Vein endothelial cell (primary cell): ENCODE data around the gene TMA7. TPM values are rescaled to one million over a fixed set of nuclear protein-coding genes. Genes with fewer than 3 reads are reported as not detected.

Experiments
- total RNA-seq: library from RNA; depleted of rRNA; stranded (reverse); fragments of >200 nt; gene quantifications from 2 replicates; pipeline ENCODE4 v1.2.3, GENCODE V29; 2012

TMA7 gene
- 200 and 203 TPM in 2 replicates for total RNA-seq

GRCh38 chr3:48439820-48440589 is at the start of gene TMA7, which contains the start of gene CCDC51:
TSS of gene TMA7 (plus strand) at chr3:48440257. CDS start at chr3:48440297, 40 bp downstream.
TSS of gene CCDC51 (minus strand) at chr3:48440119. CDS start at chr3:48435128, 4,991 bp downstream.

GRCh38 chr3:48429960-48430707 is 9.9 kb upstream of the TMA7 start, which contains the start of gene PLXNB1:
TSS of gene PLXNB1 (minus strand) at chr3:48430086. CDS start at chr3:48424611, 5,475 bp downstream.

GRCh38 chr3:48446425-48447193 is 6.6 kb downstream of the TMA7 start, which contains the start of gene ATRIP:
TSS of gene ATRIP (plus strand) at chr3:48446737. CDS start at chr3:48446846, 109 bp downstream.

Other genes starting within 250 kb of the TMA7 start
- gene CAMP, start 216.8 kb upstream of the TMA7 start, total RNA-seq = not detected in 2 replicates
- gene ZNF589, start 199.2 kb upstream of the TMA7 start, total RNA-seq = 7.8 and 9.0 TPM in 2 replicates
- gene NME6, start 138.9 kb upstream of the TMA7 start, total RNA-seq = 23.1 and 30.1 TPM in 2 replicates
- not detected in 2 replicates for gene SPINK8, start 106.6 kb upstream of the TMA7 start, total RNA-seq
- not detected in 2 replicates for gene FBXW12, start 68.0 kb upstream of the TMA7 start, total RNA-seq
- 32.2 and 42.8 TPM in 2 replicates for gene PLXNB1, start 10.2 kb upstream of the TMA7 start, total RNA-seq
- gene CCDC51, start 138 bp upstream of the TMA7 start, total RNA-seq = 11.8 and 13.3 TPM in 2 replicates
- gene ATRIP, start 6.5 kb downstream of the TMA7 start, total RNA-seq = 8.2 and 11.4 TPM in 2 replicates
- 129 and 145 TPM in 2 replicates for gene SHISA5, start 63.9 kb downstream of the TMA7 start, total RNA-seq
- gene PFKFB4, start 116.5 kb downstream of the TMA7 start, total RNA-seq = 2.9 and 4.9 TPM in 2 replicates
- gene UCN2, start 123.5 kb downstream of the TMA7 start, total RNA-seq = not detected in 2 replicates
- under 0.01 and 0.19 TPM in 2 replicates for gene COL7A1, start 155.1 kb downstream of the TMA7 start, total RNA-seq
- gene UQCRC1, start 169.4 kb downstream of the TMA7 start, total RNA-seq = 290 and 321 TPM in 2 replicates
- not detected in 2 replicates for gene TMEM89, start 181.5 kb downstream of the TMA7 start, total RNA-seq
- gene SLC26A6, start 195.2 kb downstream of the TMA7 start, total RNA-seq = 16.0 and 20.4 TPM in 2 replicates
- gene CELSR3, start 222.6 kb downstream of the TMA7 start, total RNA-seq = 0.65 and 0.76 TPM in 2 replicates
- 9.6 and 13.4 TPM in 2 replicates for gene NCKIPSD, start 245.7 kb downstream of the TMA7 start, total RNA-seq